NCI-H510A (cell line): ENCODE results near the gene RNASEH2A.
"Not testable (repeated sequence)": the region's sequence is repeated elsewhere in the genome, so short reads cannot be mapped to it uniquely, and the experiment has no call there.

ENCODE experiments used
- DNase-seq: peaks from one replicate; lab custom pipeline; 2025; lab: John Stamatoyannopoulos, UW

The RNASEH2A gene

DNA sequence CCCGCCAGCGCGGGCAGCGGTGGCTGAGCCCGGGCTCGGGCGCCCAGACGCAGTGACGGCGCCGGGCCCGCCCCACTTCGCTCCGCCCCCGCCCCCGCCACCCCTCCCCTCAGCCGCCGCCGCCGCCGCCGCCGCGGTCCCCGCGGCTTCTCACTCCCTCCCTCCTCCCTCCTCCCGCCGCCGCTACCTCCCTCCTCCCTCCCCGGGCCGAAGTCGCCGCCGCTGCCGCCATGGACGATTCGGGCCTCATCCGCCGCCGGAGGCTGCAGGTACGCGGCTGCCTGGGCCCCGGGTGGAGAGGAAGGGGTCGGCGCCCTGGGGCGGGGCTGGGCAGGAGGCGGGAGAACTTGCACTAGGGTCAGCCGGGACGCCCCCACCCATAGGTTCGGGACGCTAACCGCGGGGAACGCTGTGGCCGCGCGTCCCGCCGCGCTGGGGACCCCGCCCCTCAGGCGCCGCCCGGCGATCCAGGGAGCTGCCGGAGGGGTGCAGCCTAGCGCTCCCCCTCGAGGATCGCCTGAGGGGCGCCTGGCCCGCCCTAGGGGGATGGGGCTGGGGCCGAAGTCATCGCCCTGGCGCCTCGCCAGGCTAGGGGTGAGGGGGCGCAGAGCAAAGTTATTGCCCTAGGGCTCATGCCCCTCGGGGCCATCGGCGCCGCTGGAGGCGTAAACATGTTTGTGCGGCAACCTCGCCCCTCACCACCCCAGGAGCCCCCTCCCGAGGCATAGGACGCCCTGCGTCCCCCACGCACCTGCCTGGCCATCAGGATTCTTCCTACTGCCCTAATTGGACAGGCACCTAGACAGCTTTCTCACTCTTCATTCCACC lies 27.6 kb downstream of the RNASEH2A start:
- peak; percentile 60 for DNase-seq

DNA sequence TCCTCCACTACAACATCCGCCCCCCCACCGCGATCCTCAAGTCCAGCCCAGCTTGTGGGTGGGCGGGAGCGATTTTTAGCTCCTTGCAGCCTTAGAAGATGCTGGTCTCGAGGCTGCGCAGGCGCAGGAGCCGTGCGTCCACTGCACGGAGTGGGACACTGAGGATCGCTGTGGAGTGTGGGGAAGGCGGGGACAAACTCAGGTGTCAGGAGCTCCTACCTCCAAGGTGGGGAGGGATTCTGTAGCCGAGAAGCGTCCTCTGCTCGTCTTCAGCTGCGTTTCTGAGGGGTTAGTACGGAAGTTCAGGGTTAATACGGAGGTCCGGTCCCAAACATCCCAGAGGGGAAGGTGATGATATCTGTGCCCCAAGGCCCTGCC lies 28.2 kb downstream of the RNASEH2A start, which contains the start of gene RTBDN:
Gene RTBDN, minus strand, starts transcription at position 14 of the 378 bp plus-strand sequence. CDS start 4,600 bp downstream, outside the sequence.
- DNase-seq = no peak

DNA sequence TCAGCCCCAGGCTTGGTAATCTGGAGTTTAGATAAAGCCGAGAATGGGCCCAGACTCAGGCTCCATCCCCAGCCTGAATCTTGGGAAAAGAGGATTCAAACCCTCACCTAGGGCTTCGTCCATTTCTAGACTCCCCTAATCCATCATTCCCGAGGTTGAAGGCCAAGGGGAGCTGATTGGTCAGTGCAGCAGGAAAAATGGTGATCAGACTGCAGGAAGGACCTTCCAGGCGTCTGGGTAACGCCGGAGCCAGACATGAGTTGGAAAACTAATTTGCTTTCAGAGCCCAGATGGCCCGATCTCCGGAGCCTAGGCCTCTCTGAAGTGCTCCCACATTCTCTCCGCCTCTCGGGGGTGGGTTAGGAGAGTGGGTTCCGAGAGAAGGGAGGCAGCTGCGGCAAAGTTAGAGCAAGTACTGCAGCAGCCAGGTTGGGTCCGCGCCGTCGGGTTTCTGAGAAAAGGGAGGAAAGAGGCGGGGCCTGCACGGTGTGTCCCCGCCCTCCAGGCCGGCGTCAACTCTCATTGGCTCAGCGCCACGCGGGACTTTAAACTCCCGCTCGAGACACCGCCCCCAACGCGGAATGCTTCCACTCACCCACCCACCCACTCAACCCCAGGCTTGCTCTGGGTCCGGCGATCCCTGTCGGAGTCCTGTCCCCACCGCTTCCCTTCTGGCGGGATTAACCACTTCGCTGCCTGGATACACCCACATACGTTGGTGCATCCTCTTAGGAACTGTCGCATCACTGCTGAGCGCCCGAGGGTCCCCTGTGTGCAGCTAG lies 28.8 kb downstream of the RNASEH2A start:
- DNase-seq = peak; percentile 60

DNA sequence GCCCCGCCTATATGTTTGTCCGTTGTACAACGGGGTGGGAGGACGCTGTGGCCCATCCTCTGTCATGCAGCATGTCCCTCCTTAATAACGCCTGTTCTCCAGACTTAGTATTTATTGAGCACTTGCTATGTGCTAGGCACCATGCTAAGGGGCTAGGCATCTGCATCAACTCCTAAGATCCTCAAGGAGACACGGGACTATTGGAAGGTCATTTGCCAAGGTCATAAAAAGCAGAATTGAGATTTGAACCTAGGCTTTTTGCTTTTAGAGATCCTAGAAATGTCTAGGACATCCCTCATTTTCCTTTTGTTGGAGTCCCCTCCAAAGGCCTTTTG lies 30.1 kb downstream of the RNASEH2A start:
- DNase-seq = no peak

DNA sequence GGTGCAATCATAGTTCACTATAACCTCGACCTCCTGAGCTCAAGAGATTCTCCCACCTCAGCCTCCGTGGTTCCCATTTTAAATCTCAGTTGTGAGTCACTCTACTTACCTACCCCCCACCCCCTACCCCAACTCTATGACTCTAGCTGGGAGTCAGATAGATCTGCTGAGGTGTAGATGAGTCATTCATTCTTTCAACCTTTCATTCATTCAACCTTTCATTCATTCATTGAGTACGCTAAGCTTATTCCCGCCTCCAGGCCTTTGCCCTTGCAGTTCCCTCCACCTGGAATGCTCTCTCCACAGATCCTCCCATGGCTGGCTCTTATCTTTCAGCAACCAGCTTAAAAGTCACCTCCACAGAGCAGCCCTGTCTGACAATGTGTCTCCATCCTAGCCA lies 30.8 kb downstream of the RNASEH2A start:
- no peak for DNase-seq

DNA sequence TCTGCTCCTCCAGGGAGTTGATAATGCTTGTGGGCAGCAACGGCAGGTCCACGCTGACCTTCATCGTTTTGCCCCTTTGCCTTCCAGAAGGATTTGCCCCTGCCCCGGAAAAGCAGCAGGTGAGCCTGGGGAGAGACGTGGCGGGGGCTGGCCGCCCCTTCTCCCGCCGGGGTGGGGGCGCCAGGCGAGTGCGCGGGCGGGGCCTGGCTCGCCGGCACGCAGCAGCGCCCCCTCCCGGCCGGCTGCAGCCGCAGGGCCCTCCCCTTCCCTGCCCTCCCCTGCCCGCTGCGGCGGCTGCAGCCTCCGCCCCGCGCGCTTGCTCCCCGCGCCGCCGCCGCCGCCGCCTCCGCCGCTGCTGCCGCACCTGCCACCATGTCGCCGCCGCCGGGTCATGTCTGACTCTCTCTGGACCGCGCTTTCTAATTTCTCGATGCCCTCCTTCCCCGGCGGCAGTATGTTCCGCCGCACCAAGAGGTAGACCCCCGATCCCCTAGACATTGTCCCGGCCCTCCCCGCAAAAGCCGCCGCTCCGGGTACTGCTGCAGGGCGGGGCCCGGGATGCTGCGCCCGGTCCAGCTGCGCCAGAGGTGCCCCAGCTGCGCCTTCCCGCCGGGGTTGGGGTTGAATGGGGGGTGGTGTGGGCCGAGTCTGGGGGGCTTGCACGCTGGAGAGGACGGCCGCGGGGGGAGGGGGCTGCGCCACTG lies 31.9 kb downstream of the RNASEH2A start, which contains the start of gene MAST1:
Gene MAST1, plus strand, starts transcription at position 334 of the 704 bp plus-strand sequence. Its CDS starts 58 bp downstream, at position 392.
- DNase-seq = no peak

DNA sequence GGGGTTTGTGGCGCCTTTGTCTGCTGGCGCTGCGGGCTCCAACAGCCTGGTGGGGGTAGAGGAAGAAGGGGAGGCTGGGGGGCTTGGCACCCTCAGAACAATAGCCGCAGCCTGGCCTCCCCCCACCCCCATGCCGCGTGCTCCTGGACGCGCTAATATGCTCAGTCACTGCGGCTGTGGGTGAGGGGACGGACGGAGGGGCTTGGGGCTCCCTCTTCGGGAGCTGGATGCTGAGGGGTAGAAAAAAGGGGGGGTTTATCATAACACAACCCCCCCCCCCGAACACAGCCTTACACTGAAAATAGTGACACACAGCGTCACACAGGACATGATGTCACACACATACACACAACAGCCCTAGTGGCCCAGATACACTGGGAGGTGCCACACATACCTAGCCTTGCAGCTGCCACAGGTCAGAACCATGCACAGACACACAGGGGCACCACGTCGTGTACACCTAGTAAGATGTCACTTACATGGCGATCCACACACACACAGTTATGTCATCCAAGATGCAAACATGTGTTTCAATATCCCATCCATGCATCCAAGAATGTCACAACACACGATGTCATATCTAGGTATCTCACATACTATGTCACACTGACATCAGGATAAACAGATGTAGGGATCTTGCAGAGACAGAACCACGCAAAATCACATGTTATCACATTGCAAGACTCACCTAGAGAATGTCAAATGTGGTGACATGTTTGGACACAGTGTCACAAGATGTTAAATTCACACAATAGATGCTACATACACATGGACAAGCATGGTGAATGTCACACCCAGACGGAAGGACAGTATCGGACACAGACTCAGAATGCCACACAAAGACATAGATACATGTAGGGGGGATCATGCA lies 32.7 kb downstream of the RNASEH2A start:
- DNase-seq = no peak

DNA sequence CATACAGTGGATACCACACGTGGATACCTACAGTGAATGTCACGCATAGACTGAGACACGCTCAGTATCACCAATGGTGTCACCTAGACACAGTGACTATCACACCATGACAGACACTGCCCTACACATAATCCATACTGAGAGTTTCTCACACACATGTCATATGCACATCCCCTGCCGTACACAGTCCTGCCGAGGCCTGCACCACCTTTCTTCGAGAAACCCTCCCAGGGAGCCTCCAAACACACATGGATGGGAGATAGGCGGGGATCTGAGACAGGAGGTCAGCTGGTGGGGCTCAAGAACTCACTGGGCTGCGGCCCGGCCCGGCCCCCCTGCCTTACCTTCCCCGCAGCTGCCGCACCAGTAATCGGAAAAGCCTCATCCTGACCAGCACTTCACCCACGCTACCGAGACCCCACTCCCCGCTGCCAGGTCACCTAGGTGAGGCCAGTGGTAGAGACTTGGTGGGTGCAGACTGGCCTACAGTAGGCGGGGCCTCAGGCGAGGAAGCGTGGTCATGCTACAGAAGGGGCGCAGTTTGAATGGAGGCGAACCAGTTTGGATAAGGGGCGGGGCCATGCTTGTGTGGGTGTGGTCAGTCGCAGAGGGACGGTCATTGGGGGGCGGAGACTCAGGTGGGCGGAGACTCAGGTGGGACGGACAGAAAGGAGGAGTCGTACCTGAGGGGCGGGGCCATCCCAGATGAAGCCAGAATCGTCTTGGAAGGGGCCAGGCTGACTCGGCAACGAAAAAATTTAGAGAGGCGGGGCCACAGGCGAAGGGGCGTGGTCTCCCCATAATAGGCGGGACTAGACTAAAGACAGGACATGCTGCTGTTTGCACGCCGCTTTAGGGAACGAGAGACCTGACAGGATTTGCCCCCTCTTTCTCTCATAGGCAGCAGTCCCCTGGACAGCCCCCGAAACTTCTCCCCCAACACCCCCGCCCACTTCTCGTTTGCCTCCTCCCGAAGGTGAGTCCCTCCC lies 34.0 kb downstream of the RNASEH2A start:
- DNase-seq = no peak

DNA sequence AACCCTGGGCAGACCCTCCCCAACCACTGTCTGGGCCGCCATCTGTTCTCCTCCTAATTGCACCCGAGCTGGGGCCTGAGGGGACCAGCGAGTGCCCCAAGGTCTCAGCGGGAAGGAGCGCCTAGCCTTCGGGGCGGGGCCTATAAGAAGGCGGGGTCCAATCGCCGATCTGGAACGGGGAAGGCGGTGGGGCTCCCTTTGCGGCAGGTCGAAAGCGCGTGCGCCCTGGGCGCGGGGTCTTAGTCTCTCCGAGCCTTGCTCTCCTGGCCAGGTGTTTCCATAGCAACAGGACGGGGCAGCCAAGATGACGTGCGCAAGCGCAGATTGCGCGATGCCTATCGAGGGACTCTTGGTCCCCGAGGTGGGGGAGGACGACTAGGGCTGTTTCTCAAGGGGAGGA lies 34.7 kb downstream of the RNASEH2A start:
- DNase-seq = no peak

DNA sequence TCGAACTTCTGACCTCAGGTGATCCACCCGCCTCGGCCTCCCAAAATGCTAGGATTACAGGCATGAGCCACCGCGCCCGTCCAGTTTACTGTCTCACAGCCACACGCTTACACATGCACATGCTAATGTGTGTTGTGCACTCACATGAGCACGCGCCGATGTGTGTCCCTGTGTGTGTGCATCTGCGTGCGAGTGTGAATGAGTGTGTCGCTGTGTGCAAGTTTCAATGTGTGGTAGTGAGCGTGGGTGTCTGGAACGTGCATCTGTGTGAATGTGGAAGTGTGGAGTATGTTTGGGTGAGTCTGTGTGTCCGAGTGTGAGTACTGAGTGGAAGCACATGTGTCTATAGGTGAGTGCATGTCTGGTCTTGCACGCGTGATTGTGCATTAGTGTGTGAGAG lies 36.1 kb downstream of the RNASEH2A start:
- DNase-seq = no peak

DNA sequence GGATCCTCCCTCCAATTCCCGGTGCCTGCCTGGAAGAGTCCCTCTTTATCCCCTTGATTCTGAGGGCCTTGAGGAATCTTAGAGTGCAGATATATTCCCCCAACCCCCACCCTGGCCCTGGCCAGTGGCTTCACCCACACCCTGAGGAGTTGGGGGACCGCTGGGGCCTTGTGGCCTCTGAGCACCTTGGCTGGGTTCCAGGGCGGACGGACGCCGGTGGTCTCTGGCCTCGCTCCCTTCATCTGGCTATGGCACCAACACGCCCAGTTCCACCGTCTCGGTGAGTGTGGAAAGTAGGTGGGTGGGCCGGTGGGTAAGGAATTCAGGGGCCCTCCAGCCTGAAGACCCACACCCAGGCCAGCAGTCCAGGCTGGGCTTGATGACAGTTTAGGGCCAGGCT lies 36.9 kb downstream of the RNASEH2A start:
- no peak for DNase-seq

DNA sequence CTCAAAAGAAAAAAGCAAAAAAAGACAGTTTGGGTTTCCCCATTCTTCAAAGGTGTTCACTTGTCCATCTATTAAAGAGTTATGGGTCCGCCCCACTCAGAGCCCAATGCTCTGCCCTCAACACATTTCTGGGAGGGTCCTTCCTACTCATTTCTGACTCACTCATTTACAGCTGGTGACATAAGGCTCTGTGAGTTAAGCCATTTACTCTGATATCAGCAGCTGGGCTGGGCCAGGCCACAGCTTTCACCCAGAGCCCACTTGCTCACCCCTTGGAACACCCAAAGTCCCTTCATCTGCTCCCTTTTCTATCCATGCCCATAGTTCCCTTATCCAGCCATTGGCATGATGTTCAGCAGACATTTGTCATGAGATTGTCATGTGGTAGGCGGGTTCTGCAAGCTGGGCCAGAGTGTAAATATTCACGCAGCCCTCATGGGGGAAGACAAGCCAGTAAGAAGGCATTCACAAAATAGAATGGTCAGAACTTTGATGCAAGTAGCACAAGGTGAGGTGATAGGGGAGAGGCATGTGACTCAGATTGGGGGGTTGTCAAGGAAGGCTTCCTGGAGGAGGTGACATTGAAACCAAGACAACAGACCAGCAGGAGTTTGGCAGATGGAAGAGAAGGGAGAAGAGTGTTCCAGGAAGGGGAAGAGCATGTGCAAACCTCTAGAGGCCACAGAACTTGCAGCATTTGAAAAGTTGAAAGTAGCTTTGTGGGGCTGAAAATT lies 37.8 kb downstream of the RNASEH2A start:
- DNase-seq = no peak

DNA sequence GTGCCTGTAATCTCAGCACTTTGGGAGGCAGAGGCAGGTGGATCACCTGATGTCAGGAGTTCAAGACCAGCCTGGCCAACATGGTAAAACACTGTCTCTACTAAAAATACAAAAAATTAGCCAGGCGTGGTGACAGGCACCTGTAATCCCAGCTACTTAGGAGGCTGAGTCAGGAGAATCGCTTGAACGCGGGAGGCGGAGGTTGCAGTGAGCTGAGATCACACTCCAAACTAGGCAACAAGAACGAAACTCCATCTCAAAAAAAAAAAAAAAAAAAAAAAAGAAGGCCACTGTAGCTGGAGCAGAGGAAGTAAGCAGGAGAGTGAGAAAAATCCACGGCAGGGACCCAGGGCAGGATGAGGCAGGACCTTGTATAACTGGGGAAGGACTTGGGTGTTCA lies 40.2 kb downstream of the RNASEH2A start:
- not testable (repeated sequence) for DNase-seq

DNA sequence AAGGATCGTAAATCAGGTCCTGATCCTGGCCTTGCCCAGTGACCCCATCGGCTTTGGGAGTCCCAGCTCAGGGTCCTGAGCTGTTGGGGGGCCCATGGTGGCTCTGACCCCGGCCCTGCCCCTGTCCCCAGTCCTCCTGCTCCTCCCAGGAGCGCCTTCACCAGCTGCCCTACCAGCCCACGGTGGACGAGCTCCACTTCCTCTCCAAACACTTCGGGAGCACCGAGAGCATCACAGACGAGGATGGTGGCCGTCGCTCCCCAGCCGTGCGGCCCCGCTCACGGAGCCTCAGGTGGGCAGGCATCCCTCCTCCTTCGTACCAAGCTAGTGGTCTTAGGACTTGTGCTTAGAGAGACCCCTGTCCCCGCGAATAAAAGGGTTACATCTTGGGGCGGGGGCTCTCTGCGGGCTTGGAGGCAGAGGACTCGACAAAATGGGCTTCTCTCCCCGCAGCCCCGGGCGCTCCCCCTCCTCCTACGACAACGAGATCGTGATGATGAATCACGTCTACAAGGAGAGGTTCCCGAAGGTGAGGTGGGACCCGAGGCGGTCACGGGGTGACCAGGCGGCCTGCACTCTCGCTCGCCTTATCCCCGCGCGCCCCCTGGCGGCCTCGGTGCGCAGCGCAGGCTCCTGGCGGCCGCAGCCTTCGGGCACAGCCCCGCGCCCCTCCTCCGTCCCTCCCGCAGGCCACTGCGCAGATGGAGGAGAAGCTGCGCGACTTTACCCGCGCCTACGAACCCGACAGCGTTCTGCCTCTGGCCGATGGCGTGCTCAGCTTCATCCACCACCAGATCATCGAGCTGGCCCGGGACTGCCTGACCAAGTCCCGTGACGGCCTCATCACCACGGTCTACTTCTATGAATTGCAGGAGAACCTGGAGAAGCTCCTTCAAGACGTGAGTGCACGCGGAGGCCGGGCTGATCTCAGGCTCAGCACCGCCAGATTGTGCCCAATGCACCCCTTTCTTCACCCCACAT lies 41.1 kb downstream of the RNASEH2A start:
- peak; percentile 62 for DNase-seq

DNA sequence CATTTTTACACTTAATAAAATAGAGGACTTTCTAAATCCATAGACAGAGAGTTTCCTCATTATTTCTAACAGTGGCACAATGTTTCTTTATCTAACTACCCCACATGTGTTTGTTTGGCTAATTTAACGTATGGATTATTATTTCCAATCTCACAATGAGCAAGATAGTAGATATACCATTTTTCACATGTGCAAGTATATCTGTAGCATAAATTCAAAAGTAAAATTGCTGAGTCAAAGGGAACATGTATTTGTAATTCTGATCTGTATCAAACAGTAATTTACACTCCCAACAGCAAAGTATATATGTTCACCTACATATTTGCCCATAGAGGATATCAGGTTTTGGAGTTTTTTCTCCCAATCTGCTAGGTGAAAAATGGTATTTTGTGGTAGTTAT lies 50.3 kb downstream of the RNASEH2A start:
- DNase-seq = no peak

DNA sequence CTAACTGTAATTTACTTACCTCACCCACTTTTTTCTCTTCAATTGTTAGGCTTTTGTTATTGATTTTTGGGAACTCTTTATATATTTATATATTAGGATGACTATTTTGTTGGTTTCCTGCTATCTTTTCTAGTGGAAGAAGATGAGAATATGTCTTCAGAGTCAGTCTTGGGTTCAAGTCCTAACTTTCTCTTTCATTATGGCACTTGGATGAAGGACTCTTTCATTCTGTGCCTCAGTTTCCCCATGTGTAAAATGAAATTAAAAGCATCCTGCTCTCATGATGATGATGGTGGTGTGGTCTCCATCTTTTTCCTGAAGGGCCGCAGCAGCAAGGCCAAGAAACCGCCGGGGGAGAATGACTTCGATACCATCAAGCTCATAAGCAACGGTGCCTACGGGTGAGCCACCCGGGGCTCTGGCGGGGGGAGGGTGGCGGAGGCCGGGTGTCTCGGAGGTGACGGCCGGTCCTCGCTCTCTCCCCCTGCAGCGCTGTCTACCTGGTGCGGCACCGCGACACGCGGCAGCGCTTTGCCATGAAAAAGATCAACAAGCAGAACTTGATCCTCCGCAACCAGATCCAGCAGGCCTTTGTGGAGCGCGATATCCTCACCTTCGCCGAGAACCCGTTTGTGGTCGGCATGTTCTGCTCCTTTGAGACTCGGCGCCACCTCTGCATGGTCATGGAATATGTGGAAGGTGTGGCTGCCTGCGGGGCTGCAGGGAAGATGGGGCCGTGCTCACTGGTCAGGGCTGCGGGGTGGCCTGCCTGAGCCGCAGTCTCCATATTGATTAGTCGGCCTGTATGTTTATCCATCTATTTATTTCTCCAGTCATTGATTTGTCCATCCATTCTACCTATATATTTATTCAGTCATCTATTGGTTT lies 51.9 kb downstream of the RNASEH2A start:
- DNase-seq = no peak

DNA sequence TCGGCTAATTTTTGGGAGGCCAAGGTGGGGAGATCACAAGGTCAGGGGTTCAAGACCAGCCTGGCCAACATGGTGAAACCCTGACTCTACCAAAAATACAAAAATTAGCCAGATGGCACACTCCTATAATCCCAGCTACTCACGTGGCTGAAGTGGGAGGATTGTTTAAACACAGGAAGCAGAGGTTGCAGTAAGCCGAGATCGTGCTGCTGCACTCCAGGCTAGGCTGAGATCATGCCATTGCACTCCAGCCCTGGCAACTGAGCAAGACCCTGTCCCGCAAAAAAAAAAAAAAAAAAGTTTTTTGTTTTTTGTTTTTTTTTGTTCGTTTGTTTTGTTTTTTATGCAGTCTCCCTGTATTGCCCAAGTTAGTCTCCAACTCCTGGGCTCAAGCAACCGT lies 53.2 kb downstream of the RNASEH2A start:
- DNase-seq = no peak
